Neural progenitor cell (in vitro differentiated cells): ENCODE data around the gene SPDYE9.
"Not testable (repeated sequence)": the region's sequence is repeated elsewhere in the genome, so short reads cannot be mapped to it uniquely, and the experiment has no call there.

Experiments used
- EZH2phosphoT487 ChIP-seq: fragments of 200-600 bp; sonication (generic); IDR thresholded peaks from 2 replicates; pipeline ENCODE4 v1.6.1; 2017; ENCODE audit warnings: antibody characterized with exemption
- TF ChIP-seq, protein P1 (sequence below): fragments of 200-600 bp; sonication (generic); IDR thresholded peaks from 2 replicates; pipeline ENCODE4 v1.5.1; 2017; ENCODE audit warnings: antibody characterized with exemption, mild to moderate bottlenecking

DNA sequence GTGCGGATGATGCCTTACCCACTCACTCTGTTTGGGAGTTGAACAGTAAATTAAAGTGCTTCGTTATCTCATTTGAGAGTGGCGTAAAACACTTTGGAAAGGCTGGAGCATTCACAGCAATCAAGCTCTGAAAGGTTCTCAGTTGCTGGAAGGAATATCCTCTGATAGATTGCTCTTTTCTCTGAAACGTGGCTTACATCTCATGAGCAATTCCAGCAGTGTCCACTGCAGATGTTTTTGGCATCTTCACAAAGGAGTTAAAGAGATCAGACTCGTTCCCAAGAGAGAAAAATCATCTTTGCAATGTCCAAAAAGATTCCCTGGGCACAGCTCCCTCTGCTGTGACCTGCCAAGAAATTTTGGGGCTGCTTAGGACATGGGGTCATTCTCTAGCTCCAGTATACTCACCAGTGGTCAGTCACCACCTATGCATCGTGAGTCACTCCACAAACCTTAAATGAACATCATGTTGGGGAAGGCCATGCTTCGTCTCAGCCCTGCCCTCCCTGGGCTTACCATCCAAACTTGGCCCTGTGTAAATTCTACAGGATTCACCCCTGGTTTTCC lies 46.9 kb upstream of the SPDYE9 start:
- TF ChIP-seq, protein P1, sequence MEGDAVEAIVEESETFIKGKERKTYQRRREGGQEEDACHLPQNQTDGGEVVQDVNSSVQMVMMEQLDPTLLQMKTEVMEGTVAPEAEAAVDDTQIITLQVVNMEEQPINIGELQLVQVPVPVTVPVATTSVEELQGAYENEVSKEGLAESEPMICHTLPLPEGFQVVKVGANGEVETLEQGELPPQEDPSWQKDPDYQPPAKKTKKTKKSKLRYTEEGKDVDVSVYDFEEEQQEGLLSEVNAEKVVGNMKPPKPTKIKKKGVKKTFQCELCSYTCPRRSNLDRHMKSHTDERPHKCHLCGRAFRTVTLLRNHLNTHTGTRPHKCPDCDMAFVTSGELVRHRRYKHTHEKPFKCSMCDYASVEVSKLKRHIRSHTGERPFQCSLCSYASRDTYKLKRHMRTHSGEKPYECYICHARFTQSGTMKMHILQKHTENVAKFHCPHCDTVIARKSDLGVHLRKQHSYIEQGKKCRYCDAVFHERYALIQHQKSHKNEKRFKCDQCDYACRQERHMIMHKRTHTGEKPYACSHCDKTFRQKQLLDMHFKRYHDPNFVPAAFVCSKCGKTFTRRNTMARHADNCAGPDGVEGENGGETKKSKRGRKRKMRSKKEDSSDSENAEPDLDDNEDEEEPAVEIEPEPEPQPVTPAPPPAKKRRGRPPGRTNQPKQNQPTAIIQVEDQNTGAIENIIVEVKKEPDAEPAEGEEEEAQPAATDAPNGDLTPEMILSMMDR = not testable (repeated sequence)
- not testable (repeated sequence) for TF ChIP-seq EZH2phosphoT487
